NCI-H524 treated with DMSO at 0.1 percent for 48 hours (cell line): ENCODE results near the gene PLXNA1.

Source experiments
- DNase-seq: peaks from one replicate; lab custom pipeline; 2025; lab: John Stamatoyannopoulos, UW

PLXNA1 gene

GRCh38 chr3:127018306-127018828 is 35.5 kb downstream of the PLXNA1 start:
- no peak for DNase-seq

- no peak for DNase-seq
Measured at GRCh38 chr3:127019449-127019848, 36.5 kb downstream of the PLXNA1 start.

- no peak for DNase-seq
Measured at GRCh38 chr3:127020543-127020942, 37.6 kb downstream of the PLXNA1 start.

GRCh38 chr3:127022849-127023248 is 39.9 kb downstream of the PLXNA1 start:
- DNase-seq, result no peak

- DNase-seq, result no peak
Measured at GRCh38 chr3:127025456-127025855, 42.5 kb downstream of the PLXNA1 start.

- DNase-seq, result no peak
Measured at GRCh38 chr3:127026036-127026435, 43.1 kb downstream of the PLXNA1 start.

GRCh38 chr3:127026661-127027060 is 43.7 kb downstream of the PLXNA1 start:
- no peak for DNase-seq

GRCh38 chr3:127027061-127027735 is 44.3 kb downstream of the PLXNA1 start:
- no peak for DNase-seq

- no peak for DNase-seq
Measured at GRCh38 chr3:127027811-127028548, 45.1 kb downstream of the PLXNA1 start.

GRCh38 chr3:127028781-127029657 is 46.1 kb downstream of the PLXNA1 start:
- no peak for DNase-seq

- no peak for DNase-seq
Measured at GRCh38 chr3:127029658-127030507, 47.0 kb downstream of the PLXNA1 start.

- no peak for DNase-seq
Measured at GRCh38 chr3:127030508-127031412, 47.8 kb downstream of the PLXNA1 start.

- no peak for DNase-seq
Measured at GRCh38 chr3:127031413-127031810, 48.5 kb downstream of the PLXNA1 start.

GRCh38 chr3:127031845-127032244 is 48.9 kb downstream of the PLXNA1 start:
- DNase-seq, result no peak

- no peak for DNase-seq
Measured at GRCh38 chr3:127032296-127032990, 49.5 kb downstream of the PLXNA1 start.
